HG03175 (cell line): ENCODE data around the gene ANXA7.
A peak's percentile ranks its signal among the peaks of the same experiment; 100 is the strongest.

ENCODE experiments used
- ATAC-seq: cut with Tn5 transposase; IDR thresholded peaks from one replicate; pipeline ENCODE4 v1.9.1; 2021; ENCODE audit warnings: mild to moderate bottlenecking, moderate library complexity; ENCODE audit not compliant: unreplicated experiment

ANXA7 gene

DNA sequence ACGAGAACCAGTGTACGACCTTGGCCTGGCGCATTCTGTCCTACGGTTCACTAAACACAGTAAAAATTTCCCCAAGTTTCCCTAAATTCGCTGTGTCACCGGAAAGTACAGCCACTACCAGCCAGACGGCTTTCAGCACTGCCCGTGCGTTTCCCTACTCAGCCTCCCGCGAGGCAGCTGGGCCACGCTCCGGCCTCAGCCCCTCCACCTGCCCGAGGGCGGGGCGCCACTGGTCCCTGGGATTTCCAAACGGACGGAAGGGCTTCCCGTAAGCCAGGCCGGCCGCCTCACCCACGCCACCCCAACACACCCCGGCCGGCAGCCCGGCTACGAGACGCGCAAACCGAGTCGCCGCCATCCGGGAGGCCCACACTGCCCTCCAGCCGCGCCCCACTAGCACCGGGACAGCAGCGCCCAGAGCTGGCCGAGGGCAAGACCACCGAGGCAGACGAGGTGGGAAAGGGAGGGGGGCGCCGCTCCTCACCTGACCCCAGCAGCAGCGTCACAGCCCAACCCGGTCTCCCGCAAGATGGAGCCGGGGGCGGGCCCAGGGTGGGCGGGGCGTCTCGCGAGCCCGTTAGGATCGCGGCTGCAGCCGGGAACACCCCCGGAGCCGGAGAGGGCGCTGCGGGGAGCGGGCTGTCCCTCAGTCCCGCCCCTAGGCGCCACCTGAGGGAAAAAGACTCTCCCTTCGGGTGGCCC, at the start of gene ANXA7:
TSS of gene ANXA7 (minus strand) at position 531 of the 702 bp plus-strand sequence. CDS start 13,202 bp downstream, outside the sequence.
- peak; percentile 87 for ATAC-seq

DNA sequence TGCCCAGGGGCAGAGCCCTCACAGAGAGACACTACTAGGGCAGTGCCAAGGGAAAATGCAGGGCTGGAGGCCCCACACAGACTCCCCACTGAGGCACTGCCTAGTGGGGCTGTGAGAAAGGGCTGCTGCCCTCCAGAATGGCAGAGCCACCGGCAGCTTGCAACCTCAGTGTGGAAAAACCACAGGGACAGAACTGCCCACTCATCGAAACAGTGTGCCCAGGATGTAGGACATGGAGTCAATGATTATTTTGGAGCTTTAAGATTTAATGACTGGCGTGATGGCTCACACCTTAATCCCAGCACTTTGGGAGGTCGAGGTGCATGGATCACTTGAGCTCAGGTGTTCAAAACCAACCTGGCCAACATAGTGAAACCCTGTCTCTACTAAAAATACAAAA, 47.0 kb upstream of the ANXA7 start:
- ATAC-seq = no peak

- no peak for ATAC-seq
These were observed 45.9 kb upstream of the ANXA7 start for GRCh38 chr10:73459683-73460314.

DNA sequence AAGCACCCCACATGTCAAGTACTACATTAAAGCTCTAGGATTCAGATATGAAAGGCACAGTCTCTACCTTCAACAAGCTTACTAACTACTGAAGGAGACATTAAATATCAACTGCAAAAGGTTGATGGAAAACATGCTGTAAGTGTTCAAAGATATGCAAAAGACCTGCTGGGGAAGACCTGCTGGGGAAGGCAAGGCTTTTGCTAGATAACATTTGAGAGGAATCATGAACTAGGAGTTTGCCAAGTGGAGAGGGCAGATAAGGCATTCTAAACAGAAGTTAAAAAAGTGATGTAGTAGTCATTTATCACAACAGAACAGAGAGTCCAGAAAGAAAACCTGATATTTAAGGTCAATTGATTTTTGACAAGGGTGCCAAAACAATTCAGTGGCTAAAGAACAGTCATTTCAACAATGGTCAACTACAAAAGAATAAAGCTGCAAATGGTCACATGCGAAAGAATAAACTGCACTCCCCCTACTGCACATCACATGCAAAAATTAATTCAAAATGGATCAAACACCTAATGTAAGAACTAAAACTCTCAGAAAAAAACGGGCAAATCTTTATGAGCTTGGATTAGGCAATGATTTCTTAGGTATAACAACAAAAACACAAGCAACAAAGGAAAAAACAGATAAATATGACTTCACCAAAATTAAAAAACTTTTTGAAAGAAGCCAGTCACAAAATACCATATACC, 42.5 kb upstream of the ANXA7 start:
- ATAC-seq = no peak

DNA sequence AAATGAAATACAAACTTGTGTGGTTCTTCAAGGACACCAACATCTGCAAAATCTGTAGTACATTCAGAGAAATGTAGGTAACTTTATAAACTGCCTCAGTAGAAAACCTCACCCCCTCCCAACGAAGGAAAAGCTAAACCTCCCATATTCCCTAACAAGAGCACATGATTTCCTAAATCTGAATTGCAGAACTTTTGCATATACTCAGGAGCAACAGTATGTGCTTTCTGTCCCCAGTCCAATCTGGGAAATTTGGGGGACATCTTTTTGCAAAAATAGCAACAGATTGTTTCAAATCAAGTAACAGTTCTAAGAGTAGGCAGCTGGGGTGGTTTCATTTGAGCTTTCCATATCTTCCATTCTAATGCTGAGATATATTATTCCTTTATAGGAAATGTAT, 35.3 kb upstream of the ANXA7 start:
- no peak for ATAC-seq

- no peak for ATAC-seq
These were observed 34.5 kb upstream of the ANXA7 start for GRCh38 chr10:73448384-73448783.

GRCh38 chr10:73446926-73447325, 33.1 kb upstream of the ANXA7 start:
- no peak for ATAC-seq

GRCh38 chr10:73444457-73444856, 30.6 kb upstream of the ANXA7 start:
- ATAC-seq = no peak

- no peak for ATAC-seq
These were observed 25.9 kb upstream of the ANXA7 start for GRCh38 chr10:73439605-73440312.

GRCh38 chr10:73439055-73439454, 25.2 kb upstream of the ANXA7 start:
- no peak for ATAC-seq

GRCh38 chr10:73433538-73433867, 19.6 kb upstream of the ANXA7 start, which contains the start of gene MSS51:
TSS of gene MSS51 (minus strand) at chr10:73433561. CDS start at chr10:73428284, 5,277 bp downstream.
- no peak for ATAC-seq

GRCh38 chr10:73432646-73433537, 19.0 kb upstream of the ANXA7 start:
- no peak for ATAC-seq

GRCh38 chr10:73426318-73426717, 12.5 kb upstream of the ANXA7 start:
- no peak for ATAC-seq

GRCh38 chr10:73424478-73424877, 10.6 kb upstream of the ANXA7 start:
- no peak for ATAC-seq

GRCh38 chr10:73423309-73423708, 9.5 kb upstream of the ANXA7 start:
- ATAC-seq = no peak

GRCh38 chr10:73416571-73416970, 2.7 kb upstream of the ANXA7 start:
- ATAC-seq = no peak

DNA sequence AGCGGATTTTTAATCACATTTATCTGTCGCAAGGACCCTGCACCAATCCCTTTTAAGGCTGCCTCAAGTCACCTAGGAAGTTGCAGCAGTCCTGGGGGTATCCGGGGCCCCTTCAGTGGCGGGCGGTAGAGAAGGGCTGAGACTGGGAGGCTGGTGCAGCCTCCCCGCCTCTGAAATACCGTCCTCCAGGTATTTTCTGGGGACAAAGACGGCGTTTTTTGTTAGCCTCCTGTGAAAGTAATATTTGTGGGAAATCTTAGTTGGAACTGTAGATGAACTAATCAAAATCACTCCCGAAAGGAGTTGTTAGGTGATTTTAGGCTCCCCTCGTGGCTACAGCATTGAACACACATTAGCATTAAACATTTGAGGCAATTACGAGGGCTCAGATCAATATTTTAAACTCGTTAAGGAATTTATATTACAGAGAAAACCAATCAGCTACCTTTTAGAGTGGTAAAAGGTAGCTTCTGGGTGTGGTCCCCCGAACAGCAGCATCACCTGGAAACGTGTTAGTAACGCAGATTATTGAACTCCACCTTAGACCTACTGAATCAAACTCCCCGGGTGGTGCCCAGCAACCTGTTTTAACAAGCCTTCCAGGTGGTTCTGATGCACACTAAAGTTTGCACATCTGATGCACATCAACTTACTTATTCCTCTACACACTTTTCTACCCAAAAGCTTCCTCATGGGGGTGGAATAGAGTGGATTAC, 530 bp upstream of the ANXA7 start:
- peak; percentile 36 for ATAC-seq

DNA sequence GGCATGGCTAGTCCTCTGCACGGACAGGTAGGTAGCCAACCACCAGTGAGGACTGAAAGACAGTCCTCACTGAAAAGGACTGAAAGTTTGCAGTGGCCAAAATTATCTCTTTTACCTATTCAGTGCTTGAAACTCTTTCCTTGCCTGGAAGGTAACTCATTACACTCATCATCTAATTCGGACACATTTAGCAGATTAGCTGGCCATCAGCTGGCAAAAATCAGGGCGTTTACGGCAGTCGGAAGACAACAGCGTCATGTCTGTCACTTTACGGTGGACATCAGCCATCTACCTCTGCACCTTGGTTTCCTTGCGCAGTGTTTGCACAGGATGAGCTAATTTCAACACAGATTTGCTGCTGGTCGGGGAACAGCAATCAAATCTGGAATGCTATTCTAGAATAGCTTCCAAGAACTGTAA, 740 bp downstream of the ANXA7 start:
- peak; percentile 33 for ATAC-seq

DNA sequence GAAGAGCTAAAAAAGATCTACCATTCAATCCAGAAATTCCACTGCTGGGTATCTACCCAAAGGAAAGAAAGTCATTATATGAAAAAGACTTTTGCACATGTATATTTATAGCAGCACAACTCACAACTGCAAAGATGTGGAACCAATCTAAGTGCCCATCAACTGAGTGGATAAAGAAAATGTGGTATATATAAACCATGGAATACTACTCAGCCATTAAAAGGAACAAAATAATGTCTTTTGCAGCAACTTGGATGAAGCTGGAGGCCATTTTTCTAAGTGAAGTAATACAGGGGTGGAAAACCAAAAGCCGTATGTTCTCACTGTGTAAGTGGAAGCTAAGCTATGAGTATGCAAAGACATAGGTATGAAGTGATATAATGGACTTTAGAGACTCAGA, 3.0 kb downstream of the ANXA7 start:
- no peak for ATAC-seq
